NCI-H82 treated with DMSO at 0.1 percent for 48 hours (cell line): ENCODE measurements around the gene TTLL11.

Source experiments
- DNase-seq: peaks from one replicate; lab custom pipeline; 2025; ENCODE audit not compliant: unreplicated experiment; lab: John Stamatoyannopoulos, UW

Gene TTLL11, protein sequence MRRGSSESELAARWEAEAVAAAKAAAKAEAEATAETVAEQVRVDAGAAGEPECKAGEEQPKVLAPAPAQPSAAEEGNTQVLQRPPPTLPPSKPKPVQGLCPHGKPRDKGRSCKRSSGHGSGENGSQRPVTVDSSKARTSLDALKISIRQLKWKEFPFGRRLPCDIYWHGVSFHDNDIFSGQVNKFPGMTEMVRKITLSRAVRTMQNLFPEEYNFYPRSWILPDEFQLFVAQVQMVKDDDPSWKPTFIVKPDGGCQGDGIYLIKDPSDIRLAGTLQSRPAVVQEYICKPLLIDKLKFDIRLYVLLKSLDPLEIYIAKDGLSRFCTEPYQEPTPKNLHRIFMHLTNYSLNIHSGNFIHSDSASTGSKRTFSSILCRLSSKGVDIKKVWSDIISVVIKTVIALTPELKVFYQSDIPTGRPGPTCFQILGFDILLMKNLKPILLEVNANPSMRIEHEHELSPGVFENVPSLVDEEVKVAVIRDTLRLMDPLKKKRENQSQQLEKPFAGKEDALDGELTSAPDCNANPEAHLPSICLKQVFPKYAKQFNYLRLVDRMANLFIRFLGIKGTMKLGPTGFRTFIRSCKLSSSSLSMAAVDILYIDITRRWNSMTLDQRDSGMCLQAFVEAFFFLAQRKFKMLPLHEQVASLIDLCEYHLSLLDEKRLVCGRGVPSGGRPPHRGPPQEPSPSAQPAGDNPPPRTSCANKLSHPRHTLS

GRCh38 chr9:122092611-122093506 lies at the start of gene TTLL11:
Gene TTLL11 (minus strand): TSS chr9:122093308. CDS start chr9:122093148, 160 bp downstream.
- peak; percentile 62 for DNase-seq

- DNase-seq: no peak
These were observed 48.6 kb upstream of the TTLL11 start for GRCh38 chr9:122141671-122142070.

DNA sequence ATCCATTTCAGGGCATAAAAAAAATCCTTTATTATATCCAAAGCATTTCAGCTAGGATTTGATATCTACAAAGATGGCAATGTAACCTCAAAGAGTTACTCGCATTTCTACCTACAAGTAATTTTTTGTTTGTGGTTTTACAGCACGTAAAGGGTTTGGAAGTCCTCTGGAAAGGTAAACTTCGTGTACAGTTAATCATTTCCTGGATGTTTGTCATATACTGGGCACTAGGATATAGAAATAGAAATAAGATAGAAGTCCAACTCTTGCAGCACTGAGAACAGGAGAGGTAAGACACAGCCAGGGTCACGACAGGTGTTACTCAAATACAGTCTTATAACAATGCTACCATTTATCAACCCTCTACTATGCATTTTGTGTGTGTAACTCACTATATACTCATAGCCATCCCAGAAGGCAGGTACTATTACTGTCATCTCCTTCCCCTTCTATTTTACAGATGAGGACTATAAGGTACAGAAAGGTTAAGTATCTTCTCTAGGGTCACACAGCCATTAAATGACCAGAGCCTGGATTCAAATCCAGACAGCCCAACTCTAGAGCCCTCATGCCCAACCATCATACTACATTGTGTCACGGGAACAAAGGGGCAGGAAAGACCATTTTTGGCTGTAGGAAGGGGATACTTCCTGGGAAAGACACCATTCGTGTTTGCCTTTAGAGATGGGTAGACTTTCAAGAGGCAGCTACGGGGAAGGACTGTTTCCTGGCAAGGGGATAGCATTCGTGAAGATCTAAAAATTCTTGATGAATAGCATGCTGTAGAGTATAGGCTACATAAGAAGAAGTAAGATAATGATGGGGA lies 47.5 kb upstream of the TTLL11 start:
- no peak for DNase-seq

DNA sequence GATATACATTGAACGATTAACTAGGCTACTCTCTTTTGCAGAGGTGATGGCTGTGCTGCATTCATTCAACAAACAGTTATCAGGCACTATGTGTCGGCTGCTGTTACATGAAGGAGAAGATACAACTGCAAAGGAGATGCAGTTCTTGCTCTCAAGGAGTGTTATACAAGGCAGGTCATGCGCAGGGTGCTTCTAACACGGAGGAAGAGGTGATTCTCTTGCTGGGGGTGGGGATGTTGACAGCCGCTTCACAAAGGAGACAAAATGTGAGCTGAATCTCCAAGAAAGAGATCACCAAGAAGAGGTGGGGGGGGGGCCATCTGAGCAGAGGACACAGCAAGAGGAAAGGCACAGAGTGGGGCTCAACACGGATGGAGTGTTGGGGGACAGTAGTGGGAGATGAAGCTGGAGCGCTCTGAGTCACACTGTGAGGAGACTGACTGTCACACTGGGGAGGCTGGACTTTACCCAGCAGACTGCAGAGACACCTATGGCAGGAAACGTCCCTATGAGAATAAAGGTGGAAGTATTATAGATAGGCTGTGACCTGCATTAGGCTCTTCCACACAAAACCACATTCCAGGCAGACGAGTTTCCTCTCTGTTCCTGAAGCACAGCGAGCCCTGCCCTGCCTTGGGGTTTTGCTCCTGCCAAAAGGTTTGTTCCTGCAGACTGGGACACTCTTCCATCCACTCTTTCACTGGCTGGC lies 45.6 kb upstream of the TTLL11 start:
- DNase-seq: no peak

GRCh38 chr9:122135529-122135859 lies 42.4 kb upstream of the TTLL11 start:
- DNase-seq: no peak

DNA sequence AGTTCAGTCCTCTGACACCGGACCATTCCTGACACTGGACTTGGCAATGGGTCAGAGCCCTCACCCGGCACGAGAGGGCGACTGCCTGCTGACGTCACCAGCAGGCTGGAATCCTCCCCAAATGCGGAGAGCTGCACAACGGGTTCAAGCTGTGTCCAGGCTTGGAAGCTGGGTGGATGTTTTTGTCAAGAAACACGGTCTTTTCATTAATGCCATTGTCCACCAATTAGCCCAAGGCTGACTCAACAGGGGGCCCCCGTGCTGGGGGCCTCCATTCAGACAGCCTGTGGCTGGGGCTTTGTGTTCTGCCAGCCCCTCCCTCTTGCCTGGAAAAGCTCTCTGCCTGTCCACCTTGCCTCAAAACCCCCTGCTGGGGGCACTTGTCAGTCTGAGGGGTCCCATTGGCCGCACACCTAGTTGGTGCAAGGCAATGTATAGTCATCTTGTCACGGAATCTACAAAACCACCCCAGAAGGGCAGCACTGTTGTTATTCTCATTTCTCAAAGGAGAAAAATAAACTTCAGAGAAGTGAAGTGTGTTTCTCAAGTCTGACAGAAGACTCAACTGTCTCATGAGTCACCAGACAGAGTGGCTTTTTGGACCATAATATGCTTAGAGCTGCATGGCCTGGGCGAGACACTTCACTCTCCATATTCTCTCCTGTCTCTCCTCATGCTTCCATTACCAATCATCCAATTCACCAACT lies 41.9 kb upstream of the TTLL11 start:
- DNase-seq: no peak

DNA sequence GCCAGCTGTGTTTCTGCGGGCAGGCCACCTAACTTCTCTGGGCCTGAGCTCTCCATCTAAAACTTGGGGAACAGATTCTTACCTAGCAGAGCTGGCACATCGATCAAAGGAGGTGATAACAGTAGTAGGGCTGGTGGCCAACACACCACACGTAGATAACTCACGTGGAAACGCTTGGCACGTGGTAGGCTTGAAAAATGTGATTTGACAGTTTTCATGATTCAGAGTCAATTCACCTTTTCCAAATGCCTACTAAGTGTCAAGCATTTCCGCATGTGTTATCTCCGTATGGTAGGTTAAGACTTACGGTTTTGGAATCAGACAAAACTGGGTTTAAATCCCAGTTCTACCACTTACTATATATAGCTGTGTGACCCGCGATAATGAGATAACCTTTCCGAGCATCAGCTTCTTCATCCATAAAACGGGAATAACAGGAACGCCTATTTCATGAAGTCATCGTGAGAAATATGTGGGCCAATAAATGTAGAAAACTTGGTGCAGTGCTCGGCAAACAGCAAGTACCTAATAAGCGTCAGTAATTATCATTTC lies 41.0 kb upstream of the TTLL11 start:
- no peak for DNase-seq

DNA sequence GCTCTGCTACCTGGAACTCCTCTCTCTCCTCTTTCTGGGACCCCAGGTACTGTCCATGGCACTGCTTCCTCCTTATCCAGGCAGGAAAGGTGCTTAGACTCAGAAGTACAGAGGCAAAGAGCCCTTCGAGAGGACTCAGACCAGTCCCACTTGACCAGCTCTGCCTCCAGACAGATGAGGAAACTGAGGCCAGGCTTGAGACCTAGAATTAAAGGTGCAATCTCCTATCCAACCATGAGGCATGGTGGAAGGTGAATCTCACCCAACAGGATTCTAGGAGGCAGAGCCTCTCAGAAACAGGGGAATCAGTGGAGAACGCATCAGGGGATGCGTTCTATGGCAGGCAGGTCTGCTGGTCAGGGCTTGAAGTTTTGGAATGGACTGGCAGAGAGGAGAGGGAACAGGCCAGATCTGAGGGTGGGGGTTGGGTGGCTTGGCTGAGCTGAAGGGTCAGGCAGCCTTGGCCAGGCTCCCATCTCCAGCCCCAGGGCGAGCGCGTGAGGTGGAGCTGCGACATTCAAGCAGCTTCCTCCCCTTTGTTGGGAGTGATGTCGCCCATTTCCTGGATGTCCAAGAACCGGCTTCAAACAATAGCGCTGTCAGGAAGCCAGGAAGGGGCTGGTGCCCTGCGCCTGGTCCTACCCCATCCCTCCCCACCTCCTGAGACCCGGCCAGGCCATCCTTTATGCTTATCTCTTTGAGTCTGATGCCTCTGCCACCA lies 40.3 kb upstream of the TTLL11 start:
- DNase-seq: no peak

DNA sequence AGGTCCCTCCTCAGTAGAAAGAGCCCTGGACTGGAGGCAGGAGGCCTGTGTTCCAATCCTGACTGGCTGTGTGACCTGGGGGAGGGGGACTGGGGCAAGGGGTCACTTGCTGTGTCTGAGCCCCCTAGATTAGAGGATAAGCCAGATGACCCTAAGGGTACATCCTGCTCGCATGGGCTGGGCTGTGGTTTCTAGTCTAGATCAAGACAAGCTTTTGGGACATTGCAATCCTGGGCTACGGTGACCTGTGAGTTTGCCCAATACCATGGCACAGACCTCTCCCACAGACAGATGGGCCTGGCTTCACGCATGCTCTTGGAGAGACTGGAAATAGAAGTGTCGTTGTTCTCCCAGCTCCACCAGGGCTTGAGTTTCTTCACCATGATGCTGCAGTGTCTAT lies 39.4 kb upstream of the TTLL11 start:
- no peak for DNase-seq

DNA sequence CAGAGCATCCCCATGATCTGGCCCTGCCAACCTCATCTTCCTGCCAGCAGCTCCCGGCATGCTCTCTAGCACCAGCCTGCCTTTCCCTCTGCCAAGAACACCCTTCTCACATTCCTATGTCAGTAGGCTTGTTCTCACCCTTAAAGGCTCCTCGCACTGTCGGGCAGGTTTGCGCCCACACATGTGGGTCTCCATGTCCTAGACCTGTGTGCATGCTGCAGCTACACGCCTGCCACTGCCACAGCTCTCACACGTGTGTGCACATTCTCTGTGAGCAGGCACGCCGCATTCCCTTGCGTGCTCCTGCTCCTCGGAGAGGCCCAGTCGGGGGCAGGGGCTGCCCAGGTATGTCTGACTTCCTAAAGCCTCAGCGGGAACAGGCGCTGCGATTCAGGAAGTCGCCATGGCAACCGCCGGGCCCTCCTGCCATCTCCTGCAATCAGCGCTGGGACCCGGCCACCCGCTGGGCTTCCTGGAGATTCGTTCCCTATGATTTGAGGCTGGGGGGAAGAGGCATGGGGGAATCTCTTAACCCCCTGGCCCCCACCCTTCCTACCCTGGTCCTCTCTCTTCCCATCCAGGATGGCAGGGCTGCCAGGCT lies 38.4 kb upstream of the TTLL11 start:
- no peak for DNase-seq

DNA sequence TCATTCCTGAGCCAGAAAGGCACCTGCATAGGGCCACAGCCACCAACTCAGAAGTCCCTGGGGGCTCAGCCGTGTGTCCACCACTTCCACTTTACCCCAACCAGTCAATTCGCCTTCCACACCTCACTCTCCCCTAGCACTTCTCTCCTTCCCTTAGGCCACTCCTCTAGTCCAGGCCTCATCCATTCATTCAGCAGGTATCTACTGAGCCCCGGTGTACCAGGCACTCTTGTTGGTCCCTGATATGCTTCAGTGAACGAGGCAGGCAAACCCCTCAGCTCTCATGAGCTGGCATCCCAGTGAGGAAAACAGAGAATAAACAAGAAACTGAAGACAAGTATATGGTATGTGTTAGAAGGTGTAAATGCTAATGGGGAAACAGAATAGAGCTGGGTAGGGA lies 37.7 kb upstream of the TTLL11 start:
- DNase-seq: no peak

- DNase-seq: no peak
These were observed 36.9 kb upstream of the TTLL11 start for GRCh38 chr9:122129969-122130368.

GRCh38 chr9:122128969-122129343 lies 35.8 kb upstream of the TTLL11 start:
- DNase-seq: no peak

DNA sequence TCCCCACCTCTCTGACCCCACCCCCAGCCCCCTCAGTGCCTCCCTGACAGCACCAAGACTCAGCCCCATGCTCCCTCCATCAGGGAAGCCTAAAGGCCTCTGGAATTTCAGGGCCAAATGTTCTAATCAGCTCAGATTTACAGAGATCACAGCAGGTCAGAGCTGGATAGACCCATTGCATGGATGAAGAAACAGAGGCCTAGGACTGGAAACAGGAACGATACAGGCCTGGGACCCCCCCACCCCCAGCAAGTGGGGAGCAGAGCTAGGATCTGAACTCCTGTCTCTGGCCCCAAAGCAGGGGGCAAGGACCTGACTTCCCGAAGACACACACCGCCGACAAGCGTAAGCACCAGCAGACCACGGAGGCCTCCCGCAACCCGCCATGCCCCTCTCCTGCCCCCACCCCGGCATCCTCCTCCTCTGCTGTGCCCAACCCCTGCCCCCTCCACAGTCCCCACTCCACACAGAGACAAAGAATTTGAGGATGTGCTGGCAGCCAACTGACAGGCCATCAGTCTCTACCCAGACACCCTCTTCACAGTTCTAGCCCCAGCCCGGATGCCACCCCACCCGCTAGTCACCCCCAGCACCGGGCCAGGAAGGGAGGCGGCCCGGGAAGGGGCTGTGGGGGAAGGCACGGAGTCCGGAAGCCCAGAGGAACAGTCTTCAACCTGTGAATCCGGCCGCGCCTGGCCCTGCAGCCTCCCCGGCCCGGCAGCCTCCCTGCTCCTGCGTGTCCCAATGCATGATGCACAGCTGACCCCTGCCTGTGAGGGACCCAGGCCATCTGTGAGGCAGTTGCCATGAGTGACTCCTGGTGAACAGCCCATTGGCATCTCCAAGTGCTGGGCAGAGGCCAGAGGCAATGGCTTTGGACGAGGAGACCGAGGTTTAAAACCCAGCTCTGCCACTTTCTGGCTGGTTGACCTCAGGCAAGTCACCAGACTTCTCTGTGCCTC lies 35.2 kb upstream of the TTLL11 start:
- DNase-seq: no peak

DNA sequence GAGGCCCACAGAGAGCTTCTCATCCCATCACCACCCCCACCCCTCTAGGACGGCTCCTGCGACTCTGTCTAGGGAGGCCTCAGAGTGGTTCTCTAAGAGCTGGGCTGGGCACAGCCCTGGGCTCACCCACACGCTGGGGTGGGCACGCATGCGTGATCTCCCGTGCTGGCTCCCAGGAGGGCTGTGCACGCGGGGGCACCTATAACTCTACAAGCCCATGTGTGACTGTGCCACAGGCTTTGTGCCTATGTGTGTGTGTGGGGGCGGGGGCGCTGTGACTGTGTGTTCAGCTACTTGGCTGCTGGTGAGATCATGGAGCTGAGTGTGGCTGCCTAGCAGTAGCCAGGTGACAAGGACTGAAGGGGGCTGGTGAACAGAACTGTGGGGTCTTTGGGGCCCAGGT lies 34.3 kb upstream of the TTLL11 start:
- no peak for DNase-seq

DNA sequence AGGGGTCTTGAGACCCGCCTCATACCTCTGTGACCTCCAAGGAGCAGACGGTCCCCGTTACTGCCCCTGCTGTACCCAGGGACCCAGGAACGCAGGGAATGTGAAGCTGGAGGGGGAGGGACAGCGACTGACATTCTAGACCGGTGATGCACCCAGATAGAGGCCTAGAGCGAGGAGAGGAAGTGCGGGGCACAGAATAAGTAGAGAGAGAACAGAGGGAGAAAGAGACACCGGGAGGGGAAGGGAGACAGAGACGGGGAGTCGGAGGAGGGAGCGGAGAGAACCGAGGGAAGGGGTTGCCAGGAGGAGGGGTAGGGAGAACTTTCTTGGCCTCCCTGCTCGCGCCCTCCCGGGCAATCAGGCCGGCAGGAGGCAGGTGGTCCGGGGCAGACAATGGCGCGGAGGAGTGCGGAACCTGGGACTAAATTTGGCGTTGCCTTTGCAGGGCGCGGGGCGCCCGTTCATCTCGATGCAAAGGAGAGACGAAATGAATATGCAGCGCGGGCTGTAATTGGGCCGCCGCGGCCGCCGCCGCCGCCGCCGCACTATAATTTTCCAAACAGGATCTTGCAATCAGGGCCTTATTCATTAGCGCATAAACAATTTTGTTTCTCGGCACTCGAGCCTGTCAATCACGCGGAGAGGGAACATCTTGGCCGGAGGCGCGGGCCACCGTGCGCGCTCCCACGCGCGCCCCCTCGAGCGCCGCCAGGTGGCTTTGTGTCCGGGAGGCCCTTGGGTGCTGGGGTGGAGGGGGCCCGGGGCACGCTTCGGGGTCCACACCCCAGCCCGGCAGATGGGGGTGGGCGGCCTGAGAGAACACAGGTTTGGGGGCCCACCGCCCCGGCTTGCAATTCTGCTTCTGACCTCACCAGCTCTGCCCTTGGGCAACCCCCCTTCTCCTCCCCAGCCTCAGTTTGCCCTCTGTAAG lies 33.5 kb upstream of the TTLL11 start:
- no peak for DNase-seq
